Measurements from ENCODE around the gene ALOX5. TPM values are rescaled to one million over a fixed set of nuclear protein-coding genes. Genes with fewer than 3 reads are reported as not detected.

Gene ALOX5
- total RNA-seq, 2 donors from 2014 or later = 42.5 to 63.0 TPM

DNA sequence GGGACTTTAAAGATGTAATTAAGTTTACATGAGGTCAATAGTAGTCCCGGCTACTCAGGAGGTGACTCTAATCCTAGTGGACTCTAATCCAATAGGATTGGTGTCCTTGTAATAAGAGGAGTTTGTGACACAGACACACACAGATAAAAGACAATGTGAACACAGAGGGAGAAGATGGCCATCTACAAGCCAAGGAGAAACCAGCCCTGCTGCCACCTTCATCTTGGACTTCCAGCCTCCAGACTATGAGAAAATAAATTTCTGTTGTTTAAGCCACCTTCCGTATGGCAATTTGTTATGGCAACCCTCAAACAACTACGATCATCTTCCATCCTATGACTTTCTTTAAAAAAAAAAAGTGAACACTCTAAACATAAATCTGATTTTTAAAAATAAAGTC lies 116.3 kb downstream of the ALOX5 start:
- H3K27ac ChIP-seq = no peak overlapping the region
- peaks cover 11% of the 10 kb centered on the region for H3K4me1 ChIP-seq
- H3K9me3 ChIP-seq = no peaks in the 10 kb centered on the region
- no peaks in the 10 kb centered on the region for H3K36me3 ChIP-seq (replicated peaks in 1 of 2; ENCODE audit: insufficient read depth in 1 of 2, low read depth in 2 of 2)
- WGBS, 2 donors = 91 to 100% methylated on average over 3 of the region's 3 CpGs
- intact Hi-C loops (cut with DNase I) = no loop called here
- DNase-seq (no peak), ATAC-seq (no peak)
- no peak overlapping the region for H3K4me3 ChIP-seq
- TF ChIP-seq, protein P1, sequence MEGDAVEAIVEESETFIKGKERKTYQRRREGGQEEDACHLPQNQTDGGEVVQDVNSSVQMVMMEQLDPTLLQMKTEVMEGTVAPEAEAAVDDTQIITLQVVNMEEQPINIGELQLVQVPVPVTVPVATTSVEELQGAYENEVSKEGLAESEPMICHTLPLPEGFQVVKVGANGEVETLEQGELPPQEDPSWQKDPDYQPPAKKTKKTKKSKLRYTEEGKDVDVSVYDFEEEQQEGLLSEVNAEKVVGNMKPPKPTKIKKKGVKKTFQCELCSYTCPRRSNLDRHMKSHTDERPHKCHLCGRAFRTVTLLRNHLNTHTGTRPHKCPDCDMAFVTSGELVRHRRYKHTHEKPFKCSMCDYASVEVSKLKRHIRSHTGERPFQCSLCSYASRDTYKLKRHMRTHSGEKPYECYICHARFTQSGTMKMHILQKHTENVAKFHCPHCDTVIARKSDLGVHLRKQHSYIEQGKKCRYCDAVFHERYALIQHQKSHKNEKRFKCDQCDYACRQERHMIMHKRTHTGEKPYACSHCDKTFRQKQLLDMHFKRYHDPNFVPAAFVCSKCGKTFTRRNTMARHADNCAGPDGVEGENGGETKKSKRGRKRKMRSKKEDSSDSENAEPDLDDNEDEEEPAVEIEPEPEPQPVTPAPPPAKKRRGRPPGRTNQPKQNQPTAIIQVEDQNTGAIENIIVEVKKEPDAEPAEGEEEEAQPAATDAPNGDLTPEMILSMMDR (IDR thresholded peaks at IDR 0.05) = no peak
- no peak for TF ChIP-seq POLR2A (IDR thresholded peaks at IDR 0.05)
- H3K27me3 ChIP-seq = no peaks in the 10 kb centered on the region

DNA sequence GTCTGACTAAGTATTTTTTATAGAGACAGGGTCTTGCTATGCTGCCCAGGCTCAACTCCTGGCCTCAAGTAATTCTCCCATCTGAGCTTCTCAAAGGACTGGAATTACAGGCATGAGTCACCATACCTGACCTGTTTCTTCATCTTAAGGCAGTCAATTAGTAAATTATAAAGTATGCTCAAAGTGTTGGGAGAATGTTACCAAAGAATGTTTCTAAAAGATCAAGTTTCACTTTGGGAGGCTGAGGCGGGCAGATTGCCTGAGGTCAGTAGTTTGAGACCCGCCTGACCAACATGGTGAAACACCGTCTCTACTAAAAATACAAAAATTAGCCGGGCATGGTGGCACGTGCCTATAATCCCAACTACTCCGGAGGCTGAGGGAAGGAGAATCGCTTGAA lies 117.0 kb downstream of the ALOX5 start:
- TF ChIP-seq POLR2A (IDR thresholded peaks at IDR 0.05) = no peak
- TF ChIP-seq, protein P1 (IDR thresholded peaks at IDR 0.05) = no peak
- Histone ChIP-seq H3K27ac (no peak overlapping the region), H3K4me1 (peaks cover 11% of the 10 kb centered on the region), H3K27me3 (no peaks in the 10 kb centered on the region), H3K9me3 (no peaks in the 10 kb centered on the region), H3K36me3 (replicated peaks in 1 of 2; ENCODE audit: insufficient read depth in 1 of 2, low read depth in 2 of 2) (no peaks in the 10 kb centered on the region), H3K4me3 (no peak overlapping the region)
- no peak for ATAC-seq
- intact Hi-C loops (cut with DNase I) = no loop called here
- DNase-seq = no peak
- 82 to 98% methylated on average over 7 of the region's 7 CpGs for WGBS, 2 donors

Other genes with a start within 250 kb of the ALOX5 start
- not detected for gene OR13A1, start 58.6 kb upstream of the ALOX5 start, total RNA-seq

Measured in body of pancreas (tissue), 4 donors.